HG03460 (cell line): ENCODE results near the gene FARP1.
A peak's percentile ranks its signal among the peaks of the same experiment; 100 is the strongest.

Experiments
- ATAC-seq: cut with Tn5 transposase; IDR thresholded peaks from one replicate; pipeline ENCODE4 v1.9.1; 2021; ENCODE audit not compliant: unreplicated experiment

The FARP1 gene

DNA sequence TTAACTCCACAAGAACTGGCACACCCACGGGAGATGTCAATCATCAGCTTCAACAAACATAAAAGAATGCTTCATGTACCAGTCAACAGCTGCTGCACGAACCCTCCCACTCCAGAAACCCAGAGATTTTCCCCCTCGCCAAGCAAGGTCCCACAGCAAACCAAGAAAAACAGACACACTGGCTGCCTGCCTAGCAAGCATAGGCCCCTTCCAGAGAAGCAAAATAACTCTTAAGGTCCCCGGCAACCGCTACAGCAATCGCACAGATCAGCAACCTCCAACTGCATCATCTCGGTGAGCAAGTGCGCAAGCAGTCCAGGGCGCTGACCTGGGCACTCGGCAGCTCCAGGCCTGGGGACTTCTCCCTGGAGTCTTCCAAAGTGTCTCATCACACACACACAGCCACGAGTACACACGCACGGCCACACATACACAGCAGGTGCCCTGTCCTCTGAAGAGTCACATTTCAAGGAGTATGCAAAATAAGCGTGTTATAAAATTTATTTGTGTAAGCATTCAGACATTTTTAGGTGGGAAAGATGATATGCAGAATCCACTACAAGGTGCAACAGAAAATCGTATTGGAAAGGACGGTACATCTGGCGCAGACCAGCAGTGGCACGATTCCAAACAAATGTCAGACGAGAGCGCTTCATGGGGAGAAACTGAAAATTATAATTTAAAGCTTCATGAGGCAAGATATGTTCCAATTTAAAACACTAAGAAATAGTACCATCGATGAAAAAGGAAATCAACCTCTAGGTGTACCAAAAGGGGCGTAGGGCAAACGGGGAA lies 309.0 kb downstream of the FARP1 start:
- no peak for ATAC-seq

DNA sequence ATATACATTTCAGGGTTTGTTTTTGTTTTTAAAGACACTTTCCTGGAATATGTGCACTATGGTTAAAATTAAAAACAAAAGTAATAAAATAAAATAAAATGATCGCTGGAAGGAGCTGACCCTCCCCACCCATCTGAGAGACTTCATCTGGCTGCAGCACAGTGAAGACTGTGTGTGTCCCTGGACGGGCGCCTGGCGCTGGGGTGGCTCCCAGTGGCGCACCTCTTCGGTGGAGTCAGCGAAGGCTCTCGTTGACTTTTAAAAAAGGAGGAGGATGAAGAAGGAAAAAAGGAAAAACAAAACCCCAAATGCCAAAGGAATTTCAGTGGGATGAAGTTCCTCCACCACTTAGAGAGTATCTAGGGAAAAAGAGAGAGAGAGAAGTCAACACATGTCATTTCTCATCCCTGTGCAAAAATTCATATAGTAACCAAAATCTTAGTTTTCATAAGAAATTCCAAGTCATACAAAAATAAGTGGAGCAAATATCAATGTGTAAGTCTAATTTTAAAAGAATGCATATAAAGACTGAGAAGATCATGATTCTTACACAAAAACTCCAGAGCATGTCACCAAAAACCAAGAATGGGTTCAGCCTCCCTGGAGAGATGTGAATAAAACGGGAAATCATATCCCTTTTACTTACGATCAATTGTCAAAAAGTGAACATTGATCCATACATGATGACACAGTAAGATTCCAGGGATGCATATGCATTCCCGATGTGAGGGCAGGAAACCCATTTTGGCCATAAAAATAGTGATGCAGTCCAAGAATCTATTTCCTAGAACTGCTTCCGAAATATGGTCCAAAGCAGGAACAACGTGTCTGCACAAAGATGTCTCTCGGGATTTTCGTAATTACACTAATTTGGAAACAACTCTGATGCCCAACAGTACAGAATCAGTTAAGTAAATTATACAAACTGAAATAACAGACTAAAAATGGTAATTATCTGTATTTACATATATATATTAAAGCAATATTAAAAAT lies 310.3 kb downstream of the FARP1 start:
- no peak for ATAC-seq

DNA sequence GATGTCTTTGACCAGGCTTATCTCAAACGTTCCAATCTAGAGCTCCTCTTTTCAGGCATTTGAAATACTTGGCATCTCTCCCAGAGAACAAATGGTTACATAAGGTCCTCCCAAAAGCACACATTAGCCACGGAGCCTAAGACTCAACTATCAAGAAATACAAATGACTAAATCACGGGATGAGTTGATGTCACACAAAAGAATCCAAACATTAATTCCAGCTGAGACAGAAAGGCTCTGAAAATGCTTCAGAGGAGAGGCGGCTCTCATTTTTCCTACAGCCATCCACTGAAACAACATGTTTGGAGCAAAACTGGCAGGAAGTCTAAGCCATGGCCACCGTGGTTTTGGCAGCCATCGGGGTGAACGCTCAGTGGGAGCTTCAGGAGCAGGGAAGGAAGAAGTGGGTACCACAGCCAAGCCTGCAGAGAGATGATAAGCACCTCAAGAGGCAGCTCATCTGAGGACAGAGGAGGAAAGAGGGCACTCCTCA lies 311.5 kb downstream of the FARP1 start:
- no peak for ATAC-seq

DNA sequence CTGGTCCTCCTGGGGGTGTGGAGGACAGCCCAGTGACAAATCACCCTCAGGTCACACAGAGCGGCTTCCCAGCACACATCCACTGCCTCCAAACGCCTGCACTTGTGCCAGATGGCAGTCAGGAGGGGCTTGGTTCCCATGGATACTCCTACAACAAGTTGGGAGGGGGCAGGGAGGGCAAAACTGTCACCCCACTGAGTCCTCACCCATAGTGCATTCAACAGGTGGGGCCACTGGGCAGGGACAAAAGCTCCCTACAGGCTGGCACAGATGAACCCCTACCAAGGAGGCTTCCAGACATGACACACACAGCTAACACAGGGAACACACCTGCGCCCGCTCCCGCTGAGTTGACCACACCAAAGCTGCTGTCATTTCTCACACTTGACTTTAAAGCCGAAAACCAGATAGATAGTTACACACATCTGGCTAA lies 313.5 kb downstream of the FARP1 start:
- ATAC-seq, result no peak

DNA sequence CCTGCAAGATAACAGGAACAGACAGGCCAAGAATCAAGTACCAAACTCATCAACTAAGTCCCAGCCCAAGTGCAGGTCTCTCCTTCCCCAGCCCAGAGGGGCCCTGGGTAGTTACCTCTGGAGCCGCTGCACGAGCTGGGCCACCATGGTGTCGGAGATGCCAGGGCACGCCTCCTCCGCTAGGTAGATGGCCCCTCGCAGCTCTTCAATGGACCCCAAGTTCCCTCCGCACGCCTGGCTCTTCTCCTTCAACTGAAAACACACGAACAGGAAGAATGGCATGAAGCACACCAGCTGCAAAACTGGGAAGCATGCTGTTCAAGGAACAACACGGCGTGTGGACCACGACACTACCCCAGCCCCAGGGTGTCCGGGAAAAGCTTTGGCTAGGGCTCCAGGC lies 314.2 kb downstream of the FARP1 start:
- no peak for ATAC-seq

DNA sequence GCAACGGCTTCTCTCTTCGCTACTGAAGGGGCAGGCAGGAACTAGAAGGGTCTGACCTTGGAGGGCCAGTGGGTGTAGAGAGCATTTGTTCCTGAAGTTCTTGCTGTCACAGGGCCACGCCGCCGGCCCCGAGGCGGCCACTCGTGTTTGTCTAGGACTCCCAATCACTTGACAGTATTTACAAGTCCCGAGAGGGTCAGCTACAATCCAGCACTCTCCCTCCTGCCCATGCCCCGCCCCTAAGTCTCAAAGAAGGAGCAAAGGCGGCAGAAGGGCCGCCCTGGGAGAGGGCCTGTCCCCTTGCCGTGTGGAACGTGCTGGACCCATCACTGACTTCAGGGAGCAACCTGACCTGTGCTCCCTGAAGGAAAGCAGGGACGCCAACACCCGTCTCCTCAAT lies 315.5 kb downstream of the FARP1 start:
- ATAC-seq, result no peak

DNA sequence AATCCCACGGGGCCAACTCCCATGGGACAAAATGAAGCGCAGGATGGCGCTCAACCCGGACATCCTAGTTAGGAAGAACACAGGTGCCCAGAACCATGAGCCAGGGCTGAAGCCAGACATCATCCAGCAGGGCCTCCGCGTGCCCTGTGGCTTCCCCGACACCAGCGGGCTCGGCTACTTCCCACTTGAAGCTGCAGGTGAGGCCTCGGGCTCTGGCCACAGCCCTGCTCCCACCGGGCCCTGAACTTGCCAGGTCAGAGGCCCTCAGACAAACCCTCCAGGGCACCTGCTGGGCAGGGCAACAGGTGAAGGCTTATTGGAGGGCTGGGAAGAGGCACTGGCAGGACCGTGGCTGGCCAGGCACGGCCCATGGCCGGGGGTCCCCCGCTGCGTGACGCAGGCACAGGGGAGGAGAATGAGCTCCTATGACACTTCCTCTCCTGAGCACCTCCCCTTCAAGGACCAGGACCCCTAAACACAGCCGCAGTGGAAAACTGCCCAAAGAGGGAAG lies 316.3 kb downstream of the FARP1 start:
- ATAC-seq, result no peak

DNA sequence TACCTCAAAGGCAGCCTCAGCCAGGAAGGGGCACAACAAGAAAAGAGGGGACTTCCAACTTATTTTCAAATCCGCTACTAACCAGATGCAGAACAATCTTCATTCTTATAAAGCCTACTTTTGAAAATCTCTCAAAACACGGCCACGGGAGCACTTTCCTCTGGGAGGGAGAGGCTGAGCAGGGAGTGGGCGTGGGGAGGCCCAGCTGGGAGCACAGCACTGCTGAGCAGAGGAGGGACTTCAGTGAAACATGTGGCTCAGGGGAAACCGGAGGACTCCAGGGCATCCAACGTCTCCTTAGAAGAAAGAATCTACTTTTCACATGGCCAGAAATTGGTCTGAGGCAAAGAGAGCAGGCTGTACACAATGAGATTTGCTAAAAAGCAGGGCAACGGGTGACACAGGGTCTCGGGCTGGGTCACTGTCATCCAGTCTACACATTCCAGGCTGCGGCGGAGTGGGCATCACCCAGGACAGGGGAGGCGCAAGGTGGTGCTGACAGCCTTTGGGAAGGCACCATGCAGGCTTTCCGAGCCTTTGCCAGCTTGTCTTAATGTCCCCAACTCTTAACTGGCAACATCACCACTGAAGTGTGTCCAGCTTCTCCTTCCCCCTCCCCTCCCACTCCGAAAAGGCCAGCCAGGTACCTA lies 317.0 kb downstream of the FARP1 start:
- ATAC-seq, result no peak

DNA sequence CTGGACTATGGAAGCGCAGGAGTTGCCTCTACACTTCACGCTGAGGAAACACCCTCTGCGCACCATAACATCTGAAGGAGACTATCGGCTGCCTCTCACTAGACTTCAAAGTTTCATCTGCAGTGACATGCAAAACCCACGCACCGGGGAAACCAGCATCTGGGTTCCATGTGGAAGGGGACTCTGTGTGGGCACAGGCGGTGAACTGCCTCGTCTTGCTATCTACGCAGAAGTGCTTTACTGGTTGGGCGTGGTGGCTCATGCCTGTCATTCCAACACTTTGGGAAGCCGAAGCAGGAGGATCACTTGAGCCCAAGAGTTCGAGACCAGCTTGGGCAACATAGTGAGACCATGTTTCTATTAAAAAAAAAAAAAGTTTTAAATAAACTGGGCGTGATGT lies 317.6 kb downstream of the FARP1 start:
- no peak for ATAC-seq

DNA sequence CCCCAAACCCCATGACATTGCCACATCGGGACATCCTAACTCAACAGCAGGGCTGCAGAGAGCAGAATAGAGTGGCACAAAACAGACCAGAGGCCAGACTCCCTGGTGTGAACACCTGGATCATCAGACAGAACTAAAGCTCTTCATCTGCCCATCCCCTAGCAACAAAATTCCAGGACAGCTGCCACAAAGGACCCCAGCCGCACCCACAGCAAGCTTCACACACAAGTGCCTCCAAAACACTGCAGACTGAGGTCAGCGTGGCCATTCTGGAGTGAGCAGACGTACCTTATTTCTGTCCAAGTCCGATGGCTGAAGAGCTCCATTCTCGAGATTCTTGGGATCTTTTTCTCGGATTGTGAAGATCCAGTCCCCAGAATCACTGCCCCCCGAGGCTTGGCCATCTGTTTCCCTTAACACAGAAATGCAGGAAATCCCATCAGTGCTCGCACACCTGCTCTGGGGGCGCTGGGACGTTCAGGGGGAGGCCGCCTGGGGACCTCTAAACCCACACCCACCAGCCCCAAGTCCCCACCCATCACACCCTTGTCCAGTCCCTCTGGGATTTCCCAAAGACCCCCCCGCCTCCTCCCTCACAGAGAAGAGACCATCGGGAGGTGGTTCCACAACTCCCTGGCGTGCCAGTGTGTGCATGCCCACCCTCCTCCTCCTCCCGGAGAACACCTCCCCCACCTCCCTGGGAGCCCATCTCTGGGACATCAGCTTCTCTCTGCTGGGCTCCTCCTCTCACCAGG lies 318.8 kb downstream of the FARP1 start:
- ATAC-seq, result no peak

DNA sequence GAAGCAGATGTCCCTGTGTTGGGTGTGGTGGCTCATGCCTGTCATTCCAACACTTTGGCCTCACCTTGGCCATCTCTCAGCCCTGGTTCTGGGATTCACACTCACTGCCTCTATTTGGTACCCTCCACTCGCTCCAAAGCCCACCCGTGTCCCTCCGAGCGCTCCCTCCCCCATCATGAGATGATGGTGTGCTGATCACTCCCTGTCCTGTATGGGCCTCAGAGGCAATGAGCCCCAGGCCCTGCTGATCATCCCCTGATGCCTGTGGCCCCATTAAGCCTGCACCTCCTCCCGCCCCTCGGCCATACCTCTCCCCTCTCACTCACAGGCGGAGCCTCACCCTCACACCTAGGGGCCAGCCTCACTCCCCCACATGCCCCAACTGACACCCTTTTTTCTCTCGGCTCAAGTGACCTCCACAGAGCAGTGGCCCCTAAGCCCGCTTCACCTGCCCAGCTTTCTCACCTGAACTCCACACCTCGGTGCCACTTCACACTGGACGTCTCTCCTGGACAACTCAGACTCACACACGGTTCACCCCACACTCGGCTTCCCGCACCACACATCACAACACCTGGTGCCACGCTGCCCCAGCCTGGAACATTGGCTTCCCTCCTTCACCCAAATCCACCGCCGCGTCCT lies 319.5 kb downstream of the FARP1 start:
- ATAC-seq, result no peak

DNA sequence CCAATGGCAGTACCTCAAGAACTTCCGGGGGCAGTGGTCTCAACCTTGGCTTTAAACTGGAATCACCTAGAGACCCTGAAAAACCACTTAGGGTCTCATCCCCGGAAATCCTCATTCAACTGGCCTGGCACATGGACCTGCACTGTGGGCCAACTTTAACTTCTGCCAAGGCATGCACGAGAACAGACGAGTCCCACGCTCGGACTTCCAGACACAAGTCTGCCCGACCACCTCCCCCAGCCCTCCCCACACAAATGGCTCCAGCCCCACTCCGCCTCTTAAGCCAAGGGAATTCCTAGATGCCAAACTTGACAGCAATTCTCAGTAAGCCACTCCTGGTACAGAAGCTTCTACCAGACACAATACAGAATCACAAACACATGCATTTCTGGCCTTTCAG lies 320.1 kb downstream of the FARP1 start:
- no peak for ATAC-seq

DNA sequence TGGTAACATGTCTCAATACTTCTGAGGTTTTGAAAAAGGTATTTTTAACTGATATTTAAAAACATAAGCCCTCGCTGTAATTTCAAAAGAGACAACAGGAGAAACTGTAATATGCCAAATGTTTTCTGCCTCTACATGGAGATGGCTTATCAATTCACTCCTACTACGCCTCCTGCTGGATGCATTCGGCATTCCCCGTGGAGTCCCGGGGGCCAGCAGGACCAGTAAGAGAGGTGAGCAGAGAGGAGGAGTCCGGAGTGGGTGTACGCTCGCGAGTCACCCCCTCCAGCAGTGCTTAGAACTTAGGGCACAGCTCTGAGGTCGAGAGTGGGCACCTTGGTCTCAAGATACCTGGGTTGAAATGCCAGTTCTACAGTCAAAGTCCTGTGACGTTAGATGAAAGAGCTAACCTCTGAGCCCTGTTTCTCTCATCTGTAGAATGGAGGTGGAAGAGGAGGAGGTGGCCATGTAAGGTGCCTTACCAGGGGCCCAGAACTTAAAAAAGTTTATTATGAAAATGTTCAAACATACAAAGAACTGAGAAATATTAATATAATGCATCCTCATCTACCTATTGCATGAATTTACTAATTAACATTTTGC lies 323.8 kb downstream of the FARP1 start:
- peak; percentile 60 for ATAC-seq

DNA sequence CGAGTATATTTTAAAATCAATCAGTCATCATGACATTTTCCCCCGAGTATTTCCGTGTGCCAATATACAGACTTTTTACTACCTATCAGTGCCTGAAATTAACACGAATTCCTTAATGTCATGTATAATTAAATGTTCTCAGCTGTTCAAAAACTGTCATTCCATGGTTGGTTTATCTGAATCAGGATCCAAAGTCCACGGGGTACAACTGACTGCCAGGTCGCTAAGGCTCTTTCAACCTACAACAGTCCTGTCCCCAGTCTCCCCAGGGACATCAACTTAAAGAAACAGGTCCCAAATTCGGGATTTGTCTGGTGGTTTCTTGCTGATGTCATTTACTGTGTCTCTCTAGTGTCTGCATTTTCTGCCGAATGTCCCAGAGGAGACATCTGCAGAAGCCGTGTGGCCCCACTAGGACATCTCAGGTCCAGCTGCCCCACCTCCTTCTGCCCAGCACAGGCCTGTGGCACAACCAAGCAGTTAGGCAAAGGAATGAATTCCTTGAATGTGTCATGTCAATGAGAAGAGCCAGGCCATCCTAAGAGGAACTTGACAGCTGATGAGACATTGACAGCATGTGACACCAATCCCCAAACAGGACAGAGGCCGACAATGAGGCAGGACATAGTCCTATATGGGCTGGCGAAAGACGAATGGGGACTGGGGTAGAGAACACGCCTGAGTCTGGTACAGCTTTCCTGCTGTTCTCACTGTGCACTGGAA lies 324.5 kb downstream of the FARP1 start:
- ATAC-seq, result no peak

DNA sequence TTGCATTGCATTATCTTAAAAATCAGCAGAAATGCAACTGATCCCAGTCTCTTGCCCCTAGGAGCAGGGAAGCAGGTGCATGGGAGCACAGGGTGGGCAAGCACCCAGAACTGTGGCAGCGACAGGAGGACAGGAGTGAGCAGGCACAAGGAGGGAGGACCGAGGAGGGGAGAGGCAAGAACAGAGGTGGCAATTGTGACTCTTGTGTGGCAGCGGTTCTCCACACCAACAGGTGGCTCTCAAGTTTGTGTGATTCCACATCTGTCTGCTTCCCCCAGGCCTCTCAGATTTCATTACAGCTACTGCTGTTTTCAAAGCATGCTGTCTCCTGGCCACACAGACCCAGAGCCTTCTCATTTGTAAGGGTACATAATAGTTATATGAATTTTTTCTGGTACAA lies 325.5 kb downstream of the FARP1 start:
- no peak for ATAC-seq

DNA sequence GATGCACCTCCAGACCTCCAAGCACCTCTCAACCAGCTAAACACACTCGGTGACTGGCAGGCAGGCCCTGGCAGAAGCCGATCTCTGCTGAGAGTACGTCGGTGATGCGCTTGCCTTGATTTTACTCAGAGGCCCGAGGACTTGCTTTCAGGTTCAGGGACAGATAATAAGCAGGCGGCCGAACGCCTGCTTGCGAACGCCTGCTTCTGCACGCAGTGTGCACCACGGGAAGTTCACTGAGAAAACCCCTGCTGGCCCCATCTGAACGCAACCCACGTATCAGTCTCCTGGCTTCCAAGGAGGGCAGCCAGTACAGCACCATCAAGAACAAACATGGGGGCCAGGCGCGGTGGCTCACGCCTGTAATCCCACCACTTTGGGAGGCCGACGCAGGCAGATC lies 326.0 kb downstream of the FARP1 start:
- no peak for ATAC-seq

DNA sequence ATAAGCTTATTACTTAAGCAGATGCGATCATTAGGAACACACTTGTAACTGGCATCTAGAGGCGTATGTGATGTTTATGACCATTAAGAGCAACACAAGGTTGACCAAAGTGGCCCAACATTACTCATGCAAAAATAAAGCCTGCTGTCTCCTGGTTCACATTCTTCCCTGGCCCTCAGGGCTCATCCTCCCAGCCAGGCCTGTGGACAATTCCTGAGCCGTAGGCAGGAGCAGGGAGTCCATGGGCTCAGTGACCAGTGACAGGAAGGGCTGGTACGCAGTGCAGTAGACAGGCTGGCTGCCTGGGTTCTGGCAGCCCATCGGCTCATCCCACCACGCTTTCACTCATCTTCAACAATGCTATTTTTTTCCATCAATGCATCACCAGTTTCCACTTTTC lies 328.0 kb downstream of the FARP1 start:
- no peak for ATAC-seq

DNA sequence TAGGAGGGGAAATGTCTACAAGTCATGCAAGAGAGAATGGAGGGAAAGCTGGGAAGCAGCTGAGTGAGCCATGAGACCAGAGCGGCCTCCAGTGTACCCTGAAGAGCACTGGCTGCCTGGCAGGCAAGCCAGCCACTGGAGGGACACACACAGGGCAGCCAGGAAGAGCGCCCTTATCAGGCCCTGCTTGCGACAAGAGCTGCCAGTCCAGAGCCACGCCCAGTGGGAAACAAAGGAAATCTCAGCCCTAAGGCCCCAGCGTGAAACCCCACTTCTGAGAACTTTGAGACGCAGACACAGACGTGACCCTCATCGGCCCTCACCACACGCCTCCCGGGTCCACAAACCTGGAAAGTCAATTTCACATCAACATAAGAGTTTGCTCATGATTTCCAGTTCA lies 329.0 kb downstream of the FARP1 start:
- ATAC-seq, result no peak
